ENCODE results near the gene PAOX.
"Not testable (repeated sequence)": the region's sequence is repeated elsewhere in the genome, so short reads cannot be mapped to it uniquely, and the experiment has no call there.

PAOX gene

GRCh38 chr10:133385214-133385613 is 6.2 kb downstream of the PAOX start:
- no peak for DNase-seq (ENCODE audit: low read depth)

GRCh38 chr10:133386951-133387350 is 7.9 kb downstream of the PAOX start:
- DNase-seq (ENCODE audit: low read depth): not testable (repeated sequence)

- DNase-seq (ENCODE audit: low read depth): no peak
These were observed 9.3 kb downstream of the PAOX start for GRCh38 chr10:133388236-133388972.

- DNase-seq (ENCODE audit: low read depth): no peak
These were observed 10.1 kb downstream of the PAOX start for GRCh38 chr10:133388973-133389818.

GRCh38 chr10:133390597-133391248 is 11.7 kb downstream of the PAOX start:
- DNase-seq (ENCODE audit: low read depth): no peak

GRCh38 chr10:133391249-133391635 is 12.2 kb downstream of the PAOX start:
- DNase-seq (ENCODE audit: low read depth): no peak

- DNase-seq (ENCODE audit: low read depth): no peak
These were observed 12.9 kb downstream of the PAOX start for GRCh38 chr10:133391761-133392518.

GRCh38 chr10:133393401-133394063 is 14.5 kb downstream of the PAOX start:
- DNase-seq (ENCODE audit: low read depth): no peak

GRCh38 chr10:133394064-133394663 is 15.1 kb downstream of the PAOX start, which contains the start of gene MTG1:
Gene MTG1 (plus strand): TSS chr10:133394157. CDS start chr10:133394221, 64 bp downstream.
- peak; percentile 84 for DNase-seq (ENCODE audit: low read depth)

- DNase-seq (ENCODE audit: low read depth): no peak
These were observed 15.7 kb downstream of the PAOX start for GRCh38 chr10:133394801-133395221.

GRCh38 chr10:133396035-133396624 is 17.1 kb downstream of the PAOX start:
- DNase-seq (ENCODE audit: low read depth): no peak

GRCh38 chr10:133397938-133398337 is 18.9 kb downstream of the PAOX start:
- DNase-seq (ENCODE audit: low read depth): no peak

GRCh38 chr10:133399123-133399601 is 20.1 kb downstream of the PAOX start:
- DNase-seq (ENCODE audit: low read depth): no peak

GRCh38 chr10:133400624-133401424 is 21.8 kb downstream of the PAOX start:
- no peak for DNase-seq (ENCODE audit: low read depth)

GRCh38 chr10:133401500-133401899 is 22.4 kb downstream of the PAOX start:
- DNase-seq (ENCODE audit: low read depth): no peak

GRCh38 chr10:133401981-133402725 is 23.1 kb downstream of the PAOX start:
- DNase-seq (ENCODE audit: low read depth): no peak

GRCh38 chr10:133403359-133403758 is 24.3 kb downstream of the PAOX start:
- no peak for DNase-seq (ENCODE audit: low read depth)

- no peak for DNase-seq (ENCODE audit: low read depth)
These were observed 24.7 kb downstream of the PAOX start for GRCh38 chr10:133403784-133404183.

GRCh38 chr10:133405272-133405671 is 26.2 kb downstream of the PAOX start:
- DNase-seq (ENCODE audit: low read depth): no peak

All from GM04504 (cell line).